GM19395 (cell line): ENCODE measurements around the gene NAP1L4.

Experiments
- ATAC-seq: cut with Tn5 transposase; IDR thresholded peaks from one replicate; pipeline ENCODE4 v1.9.1; 2021; ENCODE audit warnings: mild to moderate bottlenecking, moderate library complexity; ENCODE audit not compliant: unreplicated experiment

NAP1L4 gene

GRCh38 chr11:2963761-2964160 is 28.4 kb downstream of the NAP1L4 start:
- no peak for ATAC-seq

DNA sequence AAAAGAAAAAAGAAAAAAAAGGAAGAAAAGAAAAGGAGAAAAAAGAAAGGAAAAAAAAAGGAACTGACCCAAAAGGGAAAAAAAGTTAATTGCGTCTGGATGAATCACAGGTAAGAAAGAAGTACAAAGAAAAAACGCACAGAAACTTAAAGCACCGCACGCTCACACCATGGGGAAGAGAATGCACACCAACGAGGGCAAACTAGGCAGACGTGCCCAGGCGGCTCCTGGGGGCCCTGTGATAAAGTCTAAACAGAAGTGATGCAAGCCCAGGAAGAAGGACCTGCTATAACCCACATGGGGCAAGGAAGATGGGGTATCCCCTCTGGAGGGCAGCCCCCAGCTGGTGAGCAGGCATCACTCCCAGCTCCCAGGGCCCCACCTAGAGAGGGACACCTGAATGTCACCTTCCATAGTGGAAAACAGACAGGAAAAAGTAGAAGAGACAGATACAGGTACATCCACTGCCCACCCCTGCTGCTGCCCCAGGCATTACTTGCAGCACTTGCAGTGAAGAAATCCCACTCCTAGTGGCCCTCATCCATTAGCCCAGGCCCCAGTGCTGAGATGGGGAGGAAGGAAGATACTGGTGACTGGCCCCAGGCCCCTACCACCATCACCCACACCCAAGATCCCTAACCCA is 28.9 kb downstream of the NAP1L4 start:
- ATAC-seq = no peak

- no peak for ATAC-seq
Measured at GRCh38 chr11:2961080-2961479, 31.0 kb downstream of the NAP1L4 start.

GRCh38 chr11:2960139-2960538 is 32.0 kb downstream of the NAP1L4 start:
- ATAC-seq = no peak

- no peak for ATAC-seq
Measured at GRCh38 chr11:2958251-2958650, 33.9 kb downstream of the NAP1L4 start.

- no peak for ATAC-seq
Measured at GRCh38 chr11:2955906-2956476, 36.1 kb downstream of the NAP1L4 start.

GRCh38 chr11:2954263-2954662 is 37.9 kb downstream of the NAP1L4 start:
- no peak for ATAC-seq

- ATAC-seq = no peak
Measured at GRCh38 chr11:2952290-2952689, 39.8 kb downstream of the NAP1L4 start.

GRCh38 chr11:2951231-2952110 is 40.7 kb downstream of the NAP1L4 start:
- no peak for ATAC-seq

DNA sequence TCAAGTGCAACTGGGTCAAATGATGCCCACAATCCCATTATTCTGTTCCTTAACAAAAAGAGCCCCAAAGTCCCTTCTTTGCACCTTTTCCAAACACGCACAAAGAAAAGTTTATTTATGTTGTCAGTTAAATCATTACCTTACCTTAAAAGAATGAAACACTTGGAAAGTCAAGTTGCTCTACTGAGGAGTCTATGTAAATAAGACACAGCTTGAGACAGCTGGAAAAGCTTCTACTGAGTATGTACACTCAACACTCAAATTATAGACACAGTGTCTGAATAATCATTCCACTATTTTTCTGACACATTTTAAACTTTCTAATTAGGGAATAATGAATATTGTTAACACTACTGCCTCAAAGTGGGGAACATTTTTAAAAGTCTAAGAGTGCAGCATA is 41.3 kb downstream of the NAP1L4 start:
- no peak for ATAC-seq

DNA sequence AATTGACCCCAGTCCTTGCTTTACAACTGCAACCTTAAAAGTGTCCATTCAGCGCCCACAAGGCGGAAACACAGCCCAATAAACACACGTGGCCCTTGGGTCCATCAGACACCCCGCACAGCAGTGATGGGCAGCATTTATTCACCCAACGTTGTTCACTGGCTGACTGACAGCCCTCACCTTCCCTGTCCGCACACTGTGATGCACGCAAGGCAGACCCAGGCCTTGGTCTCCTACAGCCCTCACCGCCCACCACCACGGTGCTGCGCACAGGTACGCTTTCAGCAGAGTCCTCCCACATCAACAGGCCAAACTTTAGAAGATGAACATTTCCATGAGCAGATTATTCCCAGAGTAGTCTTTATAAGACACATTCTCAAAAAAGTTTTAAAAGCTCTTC is 42.2 kb downstream of the NAP1L4 start:
- ATAC-seq = no peak

DNA sequence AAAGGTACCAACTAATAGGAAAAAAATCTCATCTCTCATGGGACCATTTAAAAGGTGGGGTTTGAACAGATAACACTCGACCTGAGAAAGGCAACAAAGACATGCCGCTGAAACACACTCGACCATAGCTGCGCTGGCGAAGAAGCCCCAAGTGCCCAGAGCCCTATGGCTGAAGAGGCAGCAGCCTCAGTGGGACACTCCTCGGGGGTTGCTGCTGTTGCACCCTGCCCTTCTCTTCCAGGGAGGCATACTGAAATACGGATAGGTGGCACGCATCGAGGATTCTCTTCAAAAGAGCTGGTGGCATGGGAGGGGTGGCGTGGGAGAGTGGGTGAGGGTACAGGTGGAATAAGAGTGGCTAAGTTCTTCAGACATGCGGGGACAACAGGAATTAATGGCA is 44.4 kb downstream of the NAP1L4 start:
- no peak for ATAC-seq

DNA sequence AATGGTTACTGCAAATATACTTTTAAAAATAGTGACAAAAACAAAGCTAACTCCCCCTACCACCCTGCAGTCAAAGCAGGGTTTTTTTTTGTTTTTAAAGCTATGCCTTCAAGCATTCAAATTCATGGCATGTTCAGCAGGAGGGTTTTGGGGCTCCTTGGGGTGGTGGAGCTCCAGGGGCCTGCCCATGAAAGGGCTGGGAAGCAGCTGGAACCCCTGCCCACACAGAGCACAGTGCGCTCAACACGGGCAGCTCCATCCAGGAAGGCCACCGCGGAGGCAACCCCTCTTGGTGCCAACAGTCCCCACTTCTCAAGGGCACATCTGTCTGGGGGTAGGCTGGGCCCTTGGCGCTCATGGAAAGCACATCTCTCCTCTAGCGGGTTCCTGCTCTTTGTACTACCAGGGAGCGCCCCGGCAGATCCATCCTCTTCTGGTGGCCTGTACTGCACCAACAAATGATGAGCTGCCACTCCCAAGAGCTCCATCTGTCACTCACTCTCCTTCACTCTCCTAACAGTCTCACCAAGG is 46.3 kb downstream of the NAP1L4 start:
- ATAC-seq = no peak

DNA sequence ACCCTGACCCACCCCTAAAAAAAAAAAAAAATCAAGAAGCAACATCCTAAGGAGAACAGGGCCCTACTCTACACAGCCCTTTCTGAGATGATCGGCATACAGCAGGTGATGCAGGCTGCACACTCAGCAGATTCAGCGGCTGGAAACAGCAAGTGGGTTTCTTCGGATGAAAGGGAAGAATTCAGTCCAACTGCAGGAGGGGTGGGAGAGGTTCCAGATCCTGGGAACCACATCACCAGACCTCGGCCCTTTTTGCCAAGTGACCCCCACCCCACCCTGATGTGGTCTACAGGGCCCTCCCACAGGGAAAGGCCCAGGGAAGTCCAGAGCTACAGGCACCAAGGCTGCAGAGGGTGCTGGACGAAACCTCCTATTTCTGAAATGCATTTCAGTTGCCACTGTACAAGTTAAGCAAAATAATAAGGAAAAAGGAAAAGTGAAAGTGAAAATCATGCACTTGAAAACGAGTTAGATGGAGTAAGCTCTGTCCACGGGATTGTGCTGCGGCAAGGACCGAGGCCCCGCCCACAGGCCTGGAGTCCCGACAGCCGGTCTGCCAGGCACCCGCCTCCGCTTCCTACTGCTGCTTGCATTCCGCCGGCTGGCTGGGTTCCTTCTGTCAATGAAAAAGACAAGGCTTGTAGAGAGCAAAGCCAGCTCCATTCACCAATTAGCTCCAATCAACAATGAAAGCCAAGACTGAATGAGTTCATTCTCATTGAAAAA is 46.9 kb downstream of the NAP1L4 start:
- no peak for ATAC-seq

DNA sequence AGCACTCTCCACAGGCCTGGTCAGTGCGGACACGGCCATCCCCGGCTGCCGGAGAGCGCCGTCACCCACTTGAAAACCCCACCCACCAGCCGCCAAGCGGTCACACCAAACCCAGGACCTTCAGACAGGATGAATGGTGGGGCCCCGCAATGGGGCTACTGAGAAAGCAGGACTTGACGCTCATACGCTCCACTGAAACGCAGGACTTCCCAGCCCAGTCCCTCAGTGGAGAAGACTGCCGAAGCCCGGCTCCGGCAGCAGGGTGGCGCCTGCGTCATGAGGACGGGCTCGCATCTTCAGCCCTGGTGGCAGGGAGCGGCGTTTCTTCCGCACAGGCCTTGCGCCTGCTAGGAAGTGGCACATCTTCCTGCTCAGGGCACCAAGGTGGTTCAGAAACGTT is 47.6 kb downstream of the NAP1L4 start:
- ATAC-seq = no peak

- no peak for ATAC-seq
Measured at GRCh38 chr11:2943711-2944118, 48.4 kb downstream of the NAP1L4 start.

GRCh38 chr11:2942872-2943710 is 49.0 kb downstream of the NAP1L4 start:
- ATAC-seq = no peak

DNA sequence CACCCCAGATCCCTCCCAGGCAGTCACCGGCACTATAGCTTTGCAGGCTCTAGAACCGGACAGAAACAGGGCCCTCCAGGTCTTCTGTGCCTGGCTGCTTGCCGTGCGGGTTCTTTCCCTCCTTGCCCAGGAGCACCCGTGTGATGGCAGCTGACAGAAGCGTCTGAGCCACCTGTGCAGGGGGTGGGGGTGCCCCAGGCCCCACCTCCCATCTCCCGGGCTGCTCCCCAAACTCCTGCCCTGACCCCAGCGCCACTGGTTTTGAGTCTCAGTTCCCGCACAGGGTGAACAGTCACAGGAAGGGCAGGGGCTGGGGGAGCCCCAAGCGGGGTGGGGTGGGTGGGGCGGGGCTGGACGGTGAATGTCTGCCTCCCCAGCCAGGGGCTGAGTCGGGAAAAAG is 49.7 kb downstream of the NAP1L4 start:
- ATAC-seq = no peak

DNA sequence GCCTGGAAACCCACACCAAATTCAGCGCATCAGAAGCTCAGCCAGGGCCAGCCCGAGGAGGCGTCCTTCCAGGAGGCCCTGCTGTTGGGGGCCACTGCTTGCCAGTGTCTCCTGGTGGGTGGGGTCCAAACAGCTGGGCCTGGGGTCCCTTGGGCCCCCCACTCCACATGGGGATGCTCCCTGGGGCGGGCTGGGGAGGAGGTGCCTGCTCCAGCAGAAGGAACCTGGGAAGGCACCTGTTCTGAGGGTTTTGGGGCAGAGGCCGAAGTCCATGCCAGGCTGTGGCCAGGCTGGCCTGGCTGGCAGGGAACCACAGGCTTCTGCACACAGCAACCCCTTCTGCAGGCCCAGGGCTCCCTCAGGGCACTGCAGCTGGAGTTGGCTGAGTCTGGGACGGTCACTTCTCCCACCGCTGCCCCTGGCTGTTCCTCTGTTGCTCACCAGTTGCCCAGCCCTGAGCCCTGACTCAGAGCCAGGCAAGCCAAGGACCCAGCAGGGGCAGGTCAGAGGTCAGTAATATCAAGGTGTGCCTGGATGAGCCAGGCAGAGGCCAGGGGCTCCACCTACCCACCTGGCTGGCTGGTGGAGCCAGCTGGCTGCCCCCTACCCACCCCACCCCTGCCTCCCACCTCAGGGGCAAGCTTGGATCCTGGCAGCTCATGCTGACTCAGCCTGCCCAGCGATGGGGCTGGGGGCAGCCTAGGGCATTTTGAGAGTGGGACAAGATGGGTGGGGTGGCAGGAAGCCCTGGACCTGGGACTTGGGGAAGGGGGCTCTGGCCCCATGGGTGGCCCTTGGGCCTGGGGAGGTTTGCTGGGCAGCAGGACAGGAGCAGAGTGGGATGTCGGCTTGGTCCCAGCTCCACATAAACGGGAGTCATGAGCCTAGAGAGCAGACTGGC is 51.0 kb downstream of the NAP1L4 start:
- ATAC-seq = no peak
